Measurements from ENCODE around the gene SELENOT.

DNA sequence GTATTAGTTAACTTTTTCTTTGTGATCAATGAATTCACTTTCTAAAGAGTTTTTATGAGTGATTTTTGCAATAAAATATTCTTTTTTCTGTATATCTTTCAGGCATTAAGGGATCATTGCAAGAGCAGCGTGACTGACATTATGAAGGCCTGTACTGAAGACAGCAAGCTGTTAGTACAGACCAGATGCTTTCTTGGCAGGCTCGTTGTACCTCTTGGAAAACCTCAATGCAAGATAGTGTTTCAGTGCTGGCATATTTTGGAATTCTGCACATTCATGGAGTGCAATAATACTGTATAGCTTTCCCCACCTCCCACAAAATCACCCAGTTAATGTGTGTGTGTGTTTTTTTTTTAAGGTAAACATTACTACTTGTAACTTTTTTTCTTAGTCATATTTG is 24.4 kb downstream of the SELENOT start:
- no peak for TF ChIP-seq POLR2AphosphoS5 (IDR thresholded peaks at IDR 0.05; ENCODE audit: low read depth, low read length)
- TF ChIP-seq SIN3A (IDR thresholded peaks at IDR 0.05; ENCODE audit: borderline replicate concordance, insufficient read depth, low read length), result no peak

Data from PFSK-1 (cell line).